Activated CD4-positive, alpha-beta T cell treated with anti-CD3 and anti-CD28 coated beads for 48 hours (primary cell): ENCODE measurements around the gene DNAH17.

Experiments used
- DNase-seq: peaks from one replicate; pipeline ENCODE4 v3.0.0-alpha.2; 2020

The DNAH17 gene, protein sequence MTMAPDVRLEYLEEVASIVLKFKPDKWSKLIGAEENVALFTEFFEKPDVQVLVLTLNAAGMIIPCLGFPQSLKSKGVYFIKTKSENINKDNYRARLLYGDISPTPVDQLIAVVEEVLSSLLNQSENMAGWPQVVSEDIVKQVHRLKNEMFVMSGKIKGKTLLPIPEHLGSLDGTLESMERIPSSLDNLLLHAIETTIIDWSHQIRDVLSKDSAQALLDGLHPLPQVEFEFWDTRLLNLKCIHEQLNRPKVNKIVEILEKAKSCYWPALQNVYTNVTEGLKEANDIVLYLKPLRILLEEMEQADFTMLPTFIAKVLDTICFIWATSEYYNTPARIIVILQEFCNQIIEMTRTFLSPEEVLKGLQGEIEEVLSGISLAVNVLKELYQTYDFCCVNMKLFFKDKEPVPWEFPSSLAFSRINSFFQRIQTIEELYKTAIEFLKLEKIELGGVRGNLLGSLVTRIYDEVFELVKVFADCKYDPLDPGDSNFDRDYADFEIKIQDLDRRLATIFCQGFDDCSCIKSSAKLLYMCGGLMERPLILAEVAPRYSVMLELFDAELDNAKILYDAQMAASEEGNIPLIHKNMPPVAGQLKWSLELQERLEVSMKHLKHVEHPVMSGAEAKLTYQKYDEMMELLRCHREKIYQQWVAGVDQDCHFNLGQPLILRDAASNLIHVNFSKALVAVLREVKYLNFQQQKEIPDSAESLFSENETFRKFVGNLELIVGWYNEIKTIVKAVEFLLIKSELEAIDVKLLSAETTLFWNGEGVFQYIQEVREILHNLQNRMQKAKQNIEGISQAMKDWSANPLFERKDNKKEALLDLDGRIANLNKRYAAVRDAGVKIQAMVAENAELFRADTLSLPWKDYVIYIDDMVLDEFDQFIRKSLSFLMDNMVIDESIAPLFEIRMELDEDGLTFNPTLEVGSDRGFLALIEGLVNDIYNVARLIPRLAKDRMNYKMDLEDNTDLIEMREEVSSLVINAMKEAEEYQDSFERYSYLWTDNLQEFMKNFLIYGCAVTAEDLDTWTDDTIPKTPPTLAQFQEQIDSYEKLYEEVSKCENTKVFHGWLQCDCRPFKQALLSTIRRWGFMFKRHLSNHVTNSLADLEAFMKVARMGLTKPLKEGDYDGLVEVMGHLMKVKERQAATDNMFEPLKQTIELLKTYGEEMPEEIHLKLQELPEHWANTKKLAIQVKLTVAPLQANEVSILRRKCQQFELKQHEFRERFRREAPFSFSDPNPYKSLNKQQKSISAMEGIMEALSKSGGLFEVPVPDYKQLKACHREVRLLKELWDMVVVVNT (N-terminal part only)

DNA sequence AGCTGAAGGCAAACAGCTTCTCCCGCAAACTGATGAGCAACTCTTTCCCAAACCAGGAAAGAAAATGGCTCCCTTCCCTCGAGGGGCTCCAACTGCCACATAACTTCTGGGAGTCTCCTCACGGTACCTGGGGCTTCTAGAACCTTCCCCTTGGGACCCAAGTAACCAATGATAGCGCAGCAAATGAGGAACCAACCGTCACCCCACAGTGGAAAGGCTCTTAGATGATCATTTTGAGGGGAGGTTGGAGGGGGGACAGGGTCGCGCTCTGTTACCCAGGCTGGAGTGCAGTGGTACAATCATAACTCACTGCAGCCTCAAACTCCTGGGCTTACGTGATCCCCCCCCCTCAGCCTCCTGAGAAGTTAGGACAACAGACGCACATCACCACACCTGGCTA, at the start of gene DNAH17:
Gene DNAH17 (minus strand): TSS at position 101 of the 400 bp plus-strand sequence. CDS start 2,339 bp downstream, outside the sequence.
- no peak for DNase-seq

- no peak for DNase-seq
Observed at GRCh38 chr17:78624324-78625151, 47.3 kb upstream of the DNAH17 start.

- DNase-seq: no peak
Observed at GRCh38 chr17:78623541-78623940, 46.3 kb upstream of the DNAH17 start.

- no peak for DNase-seq
Observed at GRCh38 chr17:78622491-78623265, 45.5 kb upstream of the DNAH17 start.

DNA sequence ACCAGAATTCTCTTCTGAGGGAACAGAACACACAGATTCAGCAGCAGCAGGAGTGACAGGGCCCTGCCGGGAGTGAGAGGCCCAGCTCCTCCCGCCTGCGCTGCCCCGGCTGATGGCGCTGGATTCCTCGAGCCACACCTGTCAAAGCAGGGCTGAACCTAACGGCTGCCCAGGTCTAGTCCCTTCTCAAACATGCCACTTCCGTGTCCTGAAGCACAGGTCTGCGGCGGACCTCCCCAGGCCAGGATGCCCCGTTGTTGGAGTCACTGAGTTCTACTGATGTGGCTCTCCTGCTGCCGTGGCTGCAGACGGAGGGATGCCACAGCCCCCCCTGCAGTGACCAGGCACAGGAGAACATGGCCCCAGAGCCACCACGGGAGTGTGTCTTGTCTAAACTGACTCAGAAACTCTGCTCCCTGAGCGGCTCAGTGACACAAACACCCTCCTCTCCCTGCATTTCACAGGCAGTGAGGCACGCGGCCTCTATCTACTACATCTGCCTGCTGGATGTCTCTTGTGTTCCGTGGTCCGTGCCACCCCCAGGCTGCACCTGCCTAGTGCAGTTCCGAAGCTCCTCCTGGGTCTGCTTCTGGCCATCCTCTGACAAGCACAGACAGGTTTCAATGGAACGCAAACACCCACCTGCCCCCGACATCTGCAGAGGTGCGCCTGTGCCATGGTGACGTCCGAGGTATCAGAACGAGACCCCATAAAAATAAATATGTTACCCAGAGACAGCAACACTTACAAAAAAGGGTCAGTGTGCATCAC, 44.7 kb upstream of the DNAH17 start:
- DNase-seq: no peak

- DNase-seq: no peak
Observed at GRCh38 chr17:78620099-78620498, 42.9 kb upstream of the DNAH17 start.

DNA sequence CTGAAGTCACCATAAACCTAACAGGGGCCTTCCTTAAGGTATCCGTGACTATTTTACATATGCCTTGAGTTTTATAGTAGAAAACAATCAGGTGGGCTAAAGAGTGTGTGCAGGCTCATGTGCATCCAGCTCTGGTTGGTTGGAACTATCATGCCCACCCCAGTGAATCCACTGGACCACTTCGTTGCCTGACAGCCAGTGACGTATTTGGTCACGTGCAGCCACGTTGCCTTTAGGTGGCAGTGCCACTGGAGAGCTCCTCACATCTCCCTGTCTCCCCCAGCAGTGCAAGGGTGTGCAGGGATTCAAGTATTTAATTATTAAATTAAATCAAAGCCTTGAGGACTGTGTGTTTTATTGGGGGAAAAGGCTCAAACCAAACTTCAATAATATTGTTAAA, 42.1 kb upstream of the DNAH17 start:
- DNase-seq: no peak

GRCh38 chr17:78618264-78619066, 41.3 kb upstream of the DNAH17 start:
- no peak for DNase-seq

DNA sequence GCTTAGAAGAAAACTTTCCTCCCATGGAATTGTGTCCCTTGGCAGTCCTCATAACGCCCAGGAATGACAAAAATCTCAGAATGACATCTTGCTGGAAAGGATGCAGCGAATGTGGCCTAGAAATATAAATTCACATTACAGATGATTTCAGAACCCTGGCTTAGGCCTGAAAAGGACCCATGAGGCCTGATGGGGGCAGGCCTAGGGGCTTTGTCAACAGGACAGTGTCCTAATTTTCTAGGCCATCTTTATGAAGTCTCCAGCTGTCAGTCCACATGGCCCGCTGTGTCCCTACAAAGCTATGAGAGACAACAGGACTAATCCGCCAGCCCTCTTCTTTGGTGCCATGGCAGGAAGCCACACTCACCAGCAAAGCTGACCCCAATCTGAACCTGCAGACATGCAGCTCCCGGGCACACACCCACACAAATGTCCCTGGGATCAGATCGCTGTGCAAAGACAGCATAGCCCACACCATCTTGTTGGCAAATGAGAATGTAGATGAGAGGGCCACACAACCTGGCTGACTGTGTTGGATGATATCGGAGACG, 40.4 kb upstream of the DNAH17 start:
- DNase-seq: no peak

- DNase-seq: no peak
Observed at GRCh38 chr17:78616946-78617345, 39.8 kb upstream of the DNAH17 start.

- no peak for DNase-seq
Observed at GRCh38 chr17:78615631-78616030, 38.4 kb upstream of the DNAH17 start.

DNA sequence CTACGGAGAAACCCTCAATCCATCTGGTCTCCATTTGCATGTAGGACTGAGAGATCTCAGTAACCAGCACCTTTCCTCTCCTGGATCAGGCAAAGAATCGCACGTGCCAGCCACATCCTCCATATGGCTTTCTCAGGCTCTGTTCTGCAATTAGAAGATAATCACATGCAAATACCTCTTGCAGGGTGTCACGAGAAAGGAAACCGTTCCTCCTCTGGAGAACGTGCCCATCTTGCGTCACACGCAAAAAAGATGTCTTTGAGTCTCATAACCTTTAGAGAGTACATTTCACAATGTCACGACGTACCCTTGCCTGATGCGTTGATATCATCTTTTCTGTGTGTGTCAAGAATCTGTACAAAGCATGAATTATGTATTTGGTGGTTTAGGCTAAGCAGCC, 36.2 kb upstream of the DNAH17 start:
- no peak for DNase-seq

- DNase-seq: no peak
Observed at GRCh38 chr17:78611607-78612006, 34.4 kb upstream of the DNAH17 start.

DNA sequence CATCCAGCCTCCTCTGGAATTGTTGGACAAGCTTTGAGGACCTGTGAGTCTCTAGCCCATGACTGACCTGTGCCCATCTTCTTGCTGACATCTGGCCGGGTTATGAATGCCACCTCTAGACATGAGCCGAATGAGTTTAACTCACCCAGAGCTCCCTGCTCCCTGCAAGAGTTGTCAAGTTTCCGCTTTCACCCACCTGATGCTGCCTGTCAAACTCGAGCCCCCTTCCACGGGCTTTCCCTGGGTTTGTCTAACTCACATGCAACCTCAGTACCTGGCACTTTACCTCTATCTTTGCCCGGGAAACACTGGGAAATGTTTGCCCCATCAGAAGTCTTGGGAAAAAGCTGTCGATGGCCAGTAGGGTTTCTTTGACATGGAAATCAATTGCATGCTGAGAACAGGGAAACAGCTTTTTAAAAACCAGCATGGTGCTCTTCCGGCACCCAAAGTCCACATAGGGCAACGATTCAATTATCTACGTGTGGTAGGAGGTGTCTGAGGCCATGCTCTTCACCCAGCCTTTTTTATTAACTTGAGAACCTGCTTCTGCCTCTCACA, 33.8 kb upstream of the DNAH17 start:
- DNase-seq: no peak

GRCh38 chr17:78609191-78609641, 32.0 kb upstream of the DNAH17 start:
- no peak for DNase-seq

DNA sequence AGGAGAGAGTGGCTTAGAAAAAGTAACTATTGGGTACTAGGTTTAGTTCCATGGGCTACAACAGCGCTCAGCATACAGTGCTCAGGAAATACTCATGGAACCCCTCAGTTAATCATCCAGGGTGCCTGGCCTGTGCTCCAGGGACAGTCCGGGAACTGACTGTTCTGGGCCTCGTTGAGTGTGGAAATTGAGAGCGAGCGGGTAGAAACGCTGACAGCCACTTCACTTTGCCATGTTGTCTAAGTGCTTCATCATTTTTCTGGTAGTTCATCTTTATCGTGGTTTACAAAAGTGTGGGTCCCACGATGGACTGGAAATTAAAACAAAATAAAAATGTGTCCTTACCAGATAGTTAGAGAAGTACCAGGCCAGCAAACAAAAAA, 31.6 kb upstream of the DNAH17 start:
- no peak for DNase-seq

DNA sequence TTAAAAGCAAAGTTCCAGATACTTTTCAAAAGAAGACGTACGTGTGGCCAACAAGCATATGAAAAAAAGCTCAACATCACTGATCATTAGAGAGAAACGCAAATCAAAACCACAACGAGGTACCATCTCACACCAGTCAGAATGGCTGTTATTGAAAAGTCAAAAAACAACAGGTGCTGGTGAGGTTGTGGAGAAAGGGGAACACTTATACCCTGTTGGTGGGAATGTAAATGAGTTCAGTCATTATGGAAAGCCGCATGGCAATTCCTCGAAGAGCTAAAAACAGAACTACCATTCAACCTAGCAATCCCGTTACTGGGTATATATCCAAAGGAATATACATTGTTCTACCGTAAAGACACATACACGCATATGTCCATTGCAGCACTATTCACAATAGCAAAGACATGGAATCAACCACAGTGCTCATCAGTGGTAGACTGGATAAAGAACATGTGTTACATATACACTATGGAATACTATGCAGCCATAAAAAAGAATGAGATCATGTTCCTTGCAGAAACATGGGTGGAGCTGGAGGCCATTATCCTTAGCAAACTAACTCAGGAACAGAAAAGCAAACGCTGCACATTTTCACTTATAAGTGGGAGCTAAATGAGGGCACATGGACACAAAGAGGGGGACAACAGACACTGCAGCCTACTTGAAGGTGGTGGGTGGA, 31.1 kb upstream of the DNAH17 start:
- DNase-seq: no peak

DNA sequence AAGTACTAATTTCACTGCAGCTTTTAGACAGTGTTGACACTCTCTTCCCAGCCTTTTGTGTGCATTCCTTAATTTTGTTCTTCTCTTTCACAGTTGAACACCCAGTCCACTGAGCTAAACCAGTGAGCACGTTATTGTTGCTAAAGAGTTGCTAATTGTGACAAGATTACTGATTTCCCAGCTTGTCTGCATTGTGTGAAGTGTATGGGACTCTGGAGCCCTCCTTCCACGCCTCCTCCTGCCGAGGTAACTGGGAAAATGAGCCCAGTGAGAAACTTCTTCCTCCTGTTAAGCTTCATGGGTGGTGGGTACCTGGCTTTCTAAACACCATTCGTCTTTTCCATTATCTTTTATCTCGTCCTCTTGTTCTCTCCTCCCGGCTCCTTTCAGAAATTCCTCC, 29.8 kb upstream of the DNAH17 start:
- DNase-seq: no peak
